GM04503 (cell line): ENCODE measurements around the gene HSD17B7.

Experiments
- DNase-seq: peaks from one replicate; pipeline ENCODE4 v3.0.0-alpha.2; 2012; ENCODE audit warnings: low read depth

HSD17B7 gene

GRCh38 chr1:162857850-162858249 is 67.3 kb downstream of the HSD17B7 start:
- DNase-seq, result no peak

- no peak for DNase-seq
These were observed 68.7 kb downstream of the HSD17B7 start for GRCh38 chr1:162859191-162859590.

- DNase-seq, result no peak
These were observed 70.6 kb downstream of the HSD17B7 start, which contains the start of gene CCDC190 for GRCh38 chr1:162861101-162861500. Gene CCDC190, minus strand, starts transcription at chr1:162861175. Its CDS starts 1,529 bp downstream, at chr1:162859646.

- DNase-seq, result no peak
These were observed 71.1 kb downstream of the HSD17B7 start for GRCh38 chr1:162861625-162862024.
